Measurements from ENCODE around the gene ADAM23.

Gene ADAM23

GRCh38 chr2:206665251-206665650, 221.9 kb downstream of the ADAM23 start:
- DNase-seq: no peak

Measured in NCI-H1092 treated with DMSO at 0.1 percent for 48 hours (cell line).